Astrocyte of the hippocampus (primary cell): ENCODE data around the gene OR4F6.
A peak's percentile ranks its signal among the peaks of the same experiment; 100 is the strongest.

Source experiments
- DNase-seq: peaks from one replicate; pipeline ENCODE4 v3.0.0; 2011; ENCODE audit warnings: low read depth, low spot score

OR4F6 gene

DNA sequence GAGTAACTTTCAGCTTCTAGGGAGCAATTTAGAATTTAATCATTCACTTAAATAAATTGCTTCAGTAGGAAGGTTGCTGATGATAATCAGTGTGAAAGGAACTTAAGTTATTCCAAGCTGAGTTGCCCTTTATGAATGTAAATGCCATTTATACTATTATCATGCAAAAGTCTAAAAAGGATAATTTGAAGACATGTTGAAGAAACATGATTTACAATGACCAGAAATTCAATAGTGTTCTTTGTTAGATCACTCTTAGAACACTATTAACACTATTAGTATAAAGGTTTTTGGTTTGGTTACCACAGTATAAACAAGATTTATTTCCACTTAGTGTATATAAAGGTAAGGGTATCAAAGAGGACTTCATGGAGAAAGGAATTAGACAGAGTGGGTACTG is 1.6 kb downstream of the OR4F6 start:
- no peak for DNase-seq

DNA sequence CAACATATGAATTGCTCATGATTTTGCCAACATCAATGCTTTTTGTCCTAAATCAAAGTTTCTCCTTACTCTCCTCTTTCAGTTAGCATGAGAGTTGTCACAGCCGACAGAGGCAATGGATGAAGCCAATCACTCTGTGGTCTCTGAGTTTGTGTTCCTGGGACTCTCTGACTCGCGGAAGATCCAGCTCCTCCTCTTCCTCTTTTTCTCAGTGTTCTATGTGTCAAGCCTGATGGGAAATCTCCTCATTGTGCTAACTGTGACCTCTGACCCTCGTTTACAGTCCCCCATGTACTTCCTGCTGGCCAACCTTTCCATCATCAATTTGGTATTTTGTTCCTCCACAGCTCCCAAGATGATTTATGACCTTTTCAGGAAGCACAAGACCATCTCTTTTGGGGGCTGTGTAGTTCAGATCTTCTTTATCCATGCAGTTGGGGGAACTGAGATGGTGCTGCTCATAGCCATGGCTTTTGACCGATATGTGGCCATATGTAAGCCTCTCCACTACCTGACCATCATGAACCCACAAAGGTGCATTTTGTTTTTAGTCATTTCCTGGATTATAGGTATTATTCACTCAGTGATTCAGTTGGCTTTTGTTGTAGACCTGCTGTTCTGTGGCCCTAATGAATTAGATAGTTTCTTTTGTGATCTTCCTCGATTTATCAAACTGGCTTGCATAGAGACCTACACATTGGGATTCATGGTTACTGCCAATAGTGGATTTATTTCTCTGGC is 2.5 kb downstream of the OR4F6 start:
- no peak for DNase-seq

- DNase-seq: peak; percentile 56
These were observed 4.1 kb downstream of the OR4F6 start for GRCh38 chr15:101807345-101807945.

- peak; percentile 16 for DNase-seq
These were observed 4.9 kb downstream of the OR4F6 start for GRCh38 chr15:101808201-101808600.

- no peak for DNase-seq
These were observed 7.1 kb downstream of the OR4F6 start for GRCh38 chr15:101810456-101810855.

- peak; percentile 19 for DNase-seq
These were observed 7.6 kb downstream of the OR4F6 start for GRCh38 chr15:101810876-101811275.

GRCh38 chr15:101811902-101812301 is 8.6 kb downstream of the OR4F6 start, which contains the start of gene OR4F15:
Gene OR4F15 (plus strand): TSS chr15:101812202. CDS start chr15:101818187, 5,985 bp downstream.
- DNase-seq: no peak

DNA sequence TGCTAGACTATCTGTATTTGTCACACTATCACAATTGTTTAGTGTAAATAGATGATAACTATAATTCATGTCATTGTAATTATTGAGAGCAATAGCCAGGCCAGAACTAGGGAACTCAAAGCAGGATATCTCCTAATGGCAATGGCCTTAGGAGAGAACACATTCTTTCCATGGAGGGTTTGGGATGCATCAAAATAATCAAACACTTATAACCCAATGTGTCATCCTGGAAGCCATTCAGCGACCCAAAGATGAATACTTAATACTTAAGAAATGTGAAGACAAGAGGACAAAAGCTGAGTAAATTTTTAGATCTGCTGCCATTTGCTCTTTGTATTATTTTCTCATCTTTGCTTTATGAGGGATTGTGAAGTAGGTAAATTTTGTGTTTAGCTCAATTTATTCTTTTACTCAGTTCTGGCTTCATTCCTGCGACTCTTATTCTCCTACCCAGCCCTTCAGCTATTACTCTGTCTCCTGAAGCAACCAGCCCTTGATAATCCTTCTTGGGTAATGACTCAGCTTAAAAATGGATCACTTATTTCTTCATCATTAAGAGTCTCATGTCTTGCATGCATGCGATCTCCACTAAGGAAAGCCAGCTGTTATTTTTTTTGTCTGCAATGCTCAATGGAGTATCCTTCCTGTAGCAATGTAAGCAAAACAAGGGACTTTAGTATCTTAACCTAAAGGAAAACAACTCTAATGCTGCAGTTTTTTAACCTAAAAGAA is 10.7 kb downstream of the OR4F6 start:
- no peak for DNase-seq

DNA sequence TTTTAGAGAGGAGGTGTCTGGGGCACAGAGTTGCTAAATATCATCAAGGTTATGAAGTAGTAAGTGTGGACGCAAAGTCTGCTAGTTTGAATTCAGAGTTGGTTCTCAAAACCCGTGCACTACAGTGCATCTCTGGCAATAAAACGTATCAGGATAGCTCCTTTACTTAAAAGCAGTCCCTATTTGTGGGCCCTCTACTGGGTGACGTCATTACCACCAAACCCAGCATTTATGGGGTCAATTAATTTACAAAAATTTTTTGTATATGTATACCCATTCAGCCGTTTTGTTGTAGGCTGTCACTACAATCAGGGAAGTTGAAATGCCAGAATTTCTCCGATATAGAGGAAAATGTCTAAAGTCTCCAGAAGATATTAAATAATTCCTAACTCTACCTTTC is 17.5 kb downstream of the OR4F6 start:
- DNase-seq: no peak

DNA sequence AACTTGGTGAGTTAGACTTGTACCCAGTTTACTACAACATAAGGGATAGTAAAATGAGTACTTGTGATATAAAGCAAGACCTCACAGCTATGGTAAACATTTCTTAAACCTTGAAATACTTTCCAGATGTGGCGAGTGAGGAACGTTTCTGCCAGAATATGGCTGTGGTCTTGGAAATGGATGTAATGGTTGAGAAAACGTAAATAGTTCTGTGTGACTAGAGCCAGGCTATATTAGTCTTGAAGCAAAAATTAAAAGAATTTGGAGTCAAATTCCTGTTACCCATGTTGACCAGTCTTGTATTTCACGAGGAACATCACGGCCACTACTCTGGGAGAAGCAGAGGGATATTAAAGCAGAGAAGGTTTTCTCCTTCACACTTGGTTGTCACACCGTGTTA is 23.9 kb downstream of the OR4F6 start:
- DNase-seq: no peak

DNA sequence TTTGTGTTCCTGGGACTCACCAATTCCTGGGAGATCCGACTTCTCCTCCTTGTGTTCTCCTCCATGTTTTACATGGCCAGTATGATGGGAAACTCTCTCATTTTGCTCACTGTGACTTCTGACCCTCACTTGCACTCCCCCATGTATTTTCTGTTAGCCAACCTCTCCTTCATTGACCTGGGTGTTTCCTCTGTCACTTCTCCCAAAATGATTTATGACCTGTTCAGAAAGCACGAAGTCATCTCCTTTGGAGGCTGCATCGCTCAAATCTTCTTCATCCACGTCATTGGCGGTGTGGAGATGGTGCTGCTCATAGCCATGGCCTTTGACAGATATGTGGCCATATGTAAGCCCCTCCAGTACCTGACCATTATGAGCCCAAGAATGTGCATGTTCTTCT is 25.5 kb downstream of the OR4F6 start:
- DNase-seq: no peak

GRCh38 chr15:101841656-101842055 is 38.3 kb downstream of the OR4F6 start:
- no peak for DNase-seq

GRCh38 chr15:101844916-101845315 is 41.6 kb downstream of the OR4F6 start:
- DNase-seq: no peak

DNA sequence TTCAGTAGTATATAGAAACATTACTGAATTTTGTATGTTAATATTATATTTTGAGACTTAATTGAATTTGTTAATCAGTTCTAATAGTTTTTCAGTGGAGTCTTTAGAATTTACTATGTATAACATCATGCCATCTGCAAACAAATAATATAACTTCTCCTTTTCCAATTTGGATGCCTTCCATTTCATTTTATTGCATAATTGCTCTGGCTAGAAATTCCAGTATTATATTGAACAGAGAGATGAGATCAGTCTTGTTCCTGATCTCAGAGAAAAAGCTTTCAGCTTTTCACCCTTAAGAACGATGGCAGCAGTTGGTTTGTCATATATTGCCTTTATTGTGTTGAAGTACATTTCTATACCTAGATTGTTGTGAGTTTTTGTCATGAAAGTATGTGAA is 49.0 kb downstream of the OR4F6 start:
- DNase-seq: no peak
